Astrocyte (in vitro differentiated cells and primary cell): ENCODE results near the gene FAM120AOS.

Experiments used
- EZH2 ChIP-seq: IDR thresholded peaks from 2 replicates; pipeline ENCODE4 v1.6.1; 2012; ENCODE audit warnings: mild to moderate bottlenecking, low read length, inconsistent platforms; ENCODE audit not compliant: insufficient read depth
- TF ChIP-seq, protein P1 (sequence below): IDR thresholded peaks from 2 replicates; pipeline ENCODE4 v1.5.1; 2011; ENCODE audit warnings: low read depth, mild to moderate bottlenecking, inconsistent platforms, low read length, moderate library complexity; ENCODE audit not compliant: insufficient read depth

DNA sequence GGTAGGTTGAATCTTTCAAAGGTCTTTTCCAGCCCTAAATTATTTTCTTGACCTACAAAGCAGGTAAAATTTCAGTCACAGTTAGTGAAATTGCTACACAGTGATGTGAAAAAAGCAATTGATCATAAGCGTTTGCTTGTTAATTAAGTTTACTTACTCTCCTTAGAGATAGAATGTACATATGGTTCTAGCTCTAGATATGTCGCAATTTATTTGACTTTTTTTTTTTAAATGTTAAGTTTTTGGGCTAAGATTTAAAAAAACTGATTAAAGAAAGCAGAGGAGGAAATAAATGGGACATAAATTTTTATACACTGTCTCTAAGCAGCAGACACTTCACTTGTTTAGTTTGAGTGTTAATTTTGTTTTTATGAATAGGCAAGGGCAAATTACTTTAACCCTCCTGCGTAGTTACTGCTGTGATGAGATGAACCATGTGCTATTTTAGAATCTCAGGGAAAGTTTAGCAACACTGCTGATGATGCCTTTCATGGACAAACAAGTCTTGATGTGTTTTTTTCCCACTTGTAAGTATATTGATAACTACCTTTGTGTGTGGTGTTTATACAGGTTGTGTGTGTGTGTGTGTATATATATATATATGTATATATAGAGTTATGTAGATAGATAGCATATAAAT lies 38.3 kb upstream of the FAM120AOS start:
- TF ChIP-seq, protein P1, sequence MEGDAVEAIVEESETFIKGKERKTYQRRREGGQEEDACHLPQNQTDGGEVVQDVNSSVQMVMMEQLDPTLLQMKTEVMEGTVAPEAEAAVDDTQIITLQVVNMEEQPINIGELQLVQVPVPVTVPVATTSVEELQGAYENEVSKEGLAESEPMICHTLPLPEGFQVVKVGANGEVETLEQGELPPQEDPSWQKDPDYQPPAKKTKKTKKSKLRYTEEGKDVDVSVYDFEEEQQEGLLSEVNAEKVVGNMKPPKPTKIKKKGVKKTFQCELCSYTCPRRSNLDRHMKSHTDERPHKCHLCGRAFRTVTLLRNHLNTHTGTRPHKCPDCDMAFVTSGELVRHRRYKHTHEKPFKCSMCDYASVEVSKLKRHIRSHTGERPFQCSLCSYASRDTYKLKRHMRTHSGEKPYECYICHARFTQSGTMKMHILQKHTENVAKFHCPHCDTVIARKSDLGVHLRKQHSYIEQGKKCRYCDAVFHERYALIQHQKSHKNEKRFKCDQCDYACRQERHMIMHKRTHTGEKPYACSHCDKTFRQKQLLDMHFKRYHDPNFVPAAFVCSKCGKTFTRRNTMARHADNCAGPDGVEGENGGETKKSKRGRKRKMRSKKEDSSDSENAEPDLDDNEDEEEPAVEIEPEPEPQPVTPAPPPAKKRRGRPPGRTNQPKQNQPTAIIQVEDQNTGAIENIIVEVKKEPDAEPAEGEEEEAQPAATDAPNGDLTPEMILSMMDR: no peak
- no peak for TF ChIP-seq EZH2
